ENCODE measurements around the gene CORO2B. TPM values are rescaled to one million over a fixed set of nuclear protein-coding genes. Genes with fewer than 3 reads are reported as not detected.

The CORO2B gene
- total RNA-seq, 1 donor, result 0.10 TPM

DNA sequence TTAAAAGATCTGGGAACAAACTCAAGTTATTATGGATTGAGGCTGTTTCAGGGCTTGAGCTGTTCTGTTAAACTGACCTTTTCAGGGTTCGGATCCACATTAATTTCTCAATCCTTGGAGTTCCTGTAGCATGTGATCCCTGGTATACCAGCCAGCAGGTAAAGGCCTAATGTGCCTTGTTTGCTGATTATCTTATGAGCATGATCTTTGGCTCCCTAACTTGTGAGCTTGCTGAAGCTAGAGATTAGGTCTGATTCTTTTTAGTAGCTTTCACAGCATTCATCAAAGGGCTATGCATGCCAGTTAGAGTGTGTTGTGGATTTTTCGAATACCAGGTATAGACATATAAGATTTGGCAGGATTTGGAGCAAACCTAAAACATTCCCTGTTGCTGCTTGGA is 10.3 kb downstream of the CORO2B start:
- Histone ChIP-seq H3K4me3 (ENCODE audit: low read length) (no peak overlapping the region), H3K4me1 (ENCODE audit: insufficient read depth, low read length) (no peaks in the 10 kb centered on the region), H3K9me3 (ENCODE audit: low read depth, low read length) (no peaks in the 10 kb centered on the region), H3K27me3 (ENCODE audit: insufficient read depth, low read length) (no peaks in the 10 kb centered on the region)

DNA sequence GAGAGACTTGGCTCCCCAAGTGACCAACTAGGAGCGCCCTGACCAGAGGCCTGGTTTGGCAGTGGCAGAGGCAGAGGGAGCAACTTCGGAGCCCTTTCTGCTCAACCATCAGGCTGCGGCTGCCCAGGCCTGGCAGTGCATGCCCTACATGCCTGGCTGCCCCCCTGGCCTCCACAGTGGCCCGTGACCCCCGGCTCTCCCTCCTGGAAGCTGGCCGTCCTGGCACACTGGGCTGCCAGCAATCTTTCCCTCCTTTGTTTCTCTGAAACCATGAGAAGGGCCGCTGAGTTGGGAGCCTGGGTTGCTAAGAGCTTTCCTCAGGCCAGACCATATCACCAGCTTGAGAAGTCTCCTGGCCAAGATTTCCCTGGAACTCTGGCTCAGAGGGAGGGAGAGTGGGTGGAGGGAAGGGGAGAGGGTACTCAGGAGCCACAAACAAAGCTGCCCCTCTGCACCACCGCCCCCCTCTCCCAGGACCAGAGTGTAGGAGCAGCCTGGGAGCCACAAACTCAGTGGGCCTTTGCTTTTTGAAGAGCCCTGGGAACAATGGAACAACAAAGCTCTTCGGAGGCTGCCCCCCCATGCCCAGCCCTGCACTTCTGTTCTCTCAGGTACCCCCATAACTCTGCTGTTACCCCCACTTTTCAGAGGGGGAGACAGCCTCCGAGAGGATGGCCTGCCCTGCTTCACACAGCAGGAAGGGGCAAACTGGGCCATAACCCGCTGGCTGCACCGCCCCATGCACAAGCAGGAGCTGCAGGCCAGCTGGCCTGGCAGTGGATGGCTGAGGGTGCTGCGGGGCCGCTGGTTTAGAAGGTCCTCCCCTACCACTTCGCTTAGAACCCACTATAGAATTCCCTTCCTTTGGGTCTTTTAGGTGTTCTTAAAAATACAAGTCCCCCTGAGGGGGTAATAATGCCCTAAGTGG is 11.3 kb downstream of the CORO2B start:
- Histone ChIP-seq H3K9me3 (ENCODE audit: low read depth, low read length) (no peaks in the 10 kb centered on the region), H3K4me1 (ENCODE audit: insufficient read depth, low read length) (no peaks in the 10 kb centered on the region), H3K4me3 (ENCODE audit: low read length) (no peak overlapping the region), H3K27me3 (ENCODE audit: insufficient read depth, low read length) (no peaks in the 10 kb centered on the region)

DNA sequence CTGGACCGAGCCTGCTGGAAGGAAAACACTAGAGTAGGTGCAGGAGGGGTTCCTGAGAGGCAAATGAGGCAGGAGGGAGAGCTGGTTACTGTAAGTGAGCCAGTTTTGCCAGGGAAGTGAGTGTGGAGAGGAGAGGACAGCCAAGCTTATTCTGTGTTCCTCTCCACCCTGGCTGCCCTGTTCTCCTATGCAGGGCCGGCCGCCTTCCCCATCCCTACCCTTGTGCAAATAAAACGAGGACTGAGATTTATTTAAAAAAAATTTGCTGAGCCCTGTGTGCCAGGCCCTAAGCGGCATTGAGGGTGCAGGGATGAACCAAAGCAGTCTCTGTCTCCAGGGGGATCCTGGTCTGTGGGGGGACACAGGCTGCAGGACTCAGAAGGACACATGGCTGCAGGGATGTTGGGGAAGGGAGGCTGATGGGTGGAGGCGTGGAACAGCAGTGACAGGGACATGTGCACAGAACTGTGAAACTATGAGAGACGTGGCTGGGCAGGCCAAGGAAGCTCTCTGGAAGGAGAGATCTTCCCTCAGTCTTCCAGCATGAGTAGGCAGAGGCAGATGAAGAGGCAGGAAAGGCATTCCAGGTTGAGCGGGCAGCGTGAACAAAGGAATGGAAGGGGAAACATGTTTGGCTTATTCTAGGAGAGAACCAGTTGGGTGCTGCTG is 12.1 kb downstream of the CORO2B start:
- Histone ChIP-seq H3K4me3 (ENCODE audit: low read length) (no peak overlapping the region), H3K27me3 (ENCODE audit: insufficient read depth, low read length) (no peaks in the 10 kb centered on the region), H3K4me1 (ENCODE audit: insufficient read depth, low read length) (no peaks in the 10 kb centered on the region), H3K9me3 (ENCODE audit: low read depth, low read length) (no peaks in the 10 kb centered on the region)

DNA sequence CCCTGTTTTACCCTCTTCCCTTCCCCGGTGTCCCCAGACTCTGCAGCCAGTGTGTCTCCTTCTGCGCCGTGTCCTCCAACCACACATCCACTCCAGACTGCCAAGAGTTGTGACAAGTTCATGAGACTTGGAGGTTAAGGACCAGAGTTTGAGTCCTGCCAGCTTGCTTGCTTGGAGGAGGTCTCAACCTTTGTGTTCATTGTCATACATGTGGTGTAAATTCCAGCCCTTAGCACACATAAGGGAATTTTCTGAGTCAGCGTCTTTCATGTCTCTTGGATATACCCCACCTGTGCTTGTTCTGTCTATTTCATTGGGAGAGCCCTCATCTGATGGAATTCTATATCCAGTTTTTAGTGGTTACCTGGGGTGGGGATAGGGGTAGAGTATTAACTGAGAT is 13.3 kb downstream of the CORO2B start:
- Histone ChIP-seq H3K9me3 (ENCODE audit: low read depth, low read length) (no peaks in the 10 kb centered on the region), H3K27me3 (ENCODE audit: insufficient read depth, low read length) (no peaks in the 10 kb centered on the region), H3K4me3 (ENCODE audit: low read length) (no peak overlapping the region), H3K4me1 (ENCODE audit: insufficient read depth, low read length) (no peaks in the 10 kb centered on the region)

DNA sequence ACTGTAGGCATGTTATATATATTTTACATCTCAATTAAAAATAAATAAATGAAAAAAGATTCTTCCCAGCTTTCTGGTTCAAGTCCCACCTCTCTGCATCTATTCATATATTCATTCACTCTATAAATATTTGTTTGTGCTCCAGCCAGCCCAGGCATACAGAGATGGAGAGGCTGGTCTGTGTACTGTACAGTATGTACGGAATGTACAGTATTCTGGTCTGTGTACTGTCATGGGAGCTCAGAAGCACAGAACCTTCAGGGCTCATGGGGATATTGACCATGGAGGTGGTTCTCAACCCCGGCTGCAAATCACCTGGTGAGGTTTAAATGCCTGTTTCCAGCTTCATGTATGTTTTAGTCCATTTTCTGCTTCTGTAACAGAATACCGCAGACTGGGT is 13.8 kb downstream of the CORO2B start:
- Histone ChIP-seq H3K9me3 (ENCODE audit: low read depth, low read length) (no peaks in the 10 kb centered on the region), H3K4me3 (ENCODE audit: low read length) (no peak overlapping the region), H3K4me1 (ENCODE audit: insufficient read depth, low read length) (no peaks in the 10 kb centered on the region)

DNA sequence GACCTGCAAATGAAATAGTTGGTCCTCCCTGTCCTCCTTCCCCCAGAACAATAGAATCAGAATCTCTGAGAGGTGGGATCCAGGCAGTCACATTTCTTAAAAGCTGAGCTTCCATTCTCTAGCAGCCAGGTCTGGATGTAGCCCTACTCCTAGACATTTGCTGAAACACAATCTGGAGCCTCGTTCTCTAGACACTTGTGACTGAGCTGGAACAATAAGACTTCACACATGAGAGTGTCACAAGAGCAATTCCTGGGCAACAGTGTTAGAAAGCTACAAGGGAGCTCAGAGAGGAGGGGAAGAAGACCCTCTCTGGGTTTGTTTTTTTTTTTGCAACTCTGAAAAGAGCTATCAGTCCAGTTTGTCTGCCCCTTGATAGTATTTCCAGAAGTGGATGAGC is 14.5 kb downstream of the CORO2B start:
- Histone ChIP-seq H3K27me3 (ENCODE audit: insufficient read depth, low read length) (no peaks in the 10 kb centered on the region), H3K4me3 (ENCODE audit: low read length) (no peak overlapping the region), H3K4me1 (ENCODE audit: insufficient read depth, low read length) (no peaks in the 10 kb centered on the region), H3K9me3 (ENCODE audit: low read depth, low read length) (no peaks in the 10 kb centered on the region)

More for the DNA sequence above, 13.8 kb downstream of the CORO2B start:
- H3K27me3 ChIP-seq (ENCODE audit: insufficient read depth, low read length), result no peaks in the 10 kb centered on the region

DNA sequence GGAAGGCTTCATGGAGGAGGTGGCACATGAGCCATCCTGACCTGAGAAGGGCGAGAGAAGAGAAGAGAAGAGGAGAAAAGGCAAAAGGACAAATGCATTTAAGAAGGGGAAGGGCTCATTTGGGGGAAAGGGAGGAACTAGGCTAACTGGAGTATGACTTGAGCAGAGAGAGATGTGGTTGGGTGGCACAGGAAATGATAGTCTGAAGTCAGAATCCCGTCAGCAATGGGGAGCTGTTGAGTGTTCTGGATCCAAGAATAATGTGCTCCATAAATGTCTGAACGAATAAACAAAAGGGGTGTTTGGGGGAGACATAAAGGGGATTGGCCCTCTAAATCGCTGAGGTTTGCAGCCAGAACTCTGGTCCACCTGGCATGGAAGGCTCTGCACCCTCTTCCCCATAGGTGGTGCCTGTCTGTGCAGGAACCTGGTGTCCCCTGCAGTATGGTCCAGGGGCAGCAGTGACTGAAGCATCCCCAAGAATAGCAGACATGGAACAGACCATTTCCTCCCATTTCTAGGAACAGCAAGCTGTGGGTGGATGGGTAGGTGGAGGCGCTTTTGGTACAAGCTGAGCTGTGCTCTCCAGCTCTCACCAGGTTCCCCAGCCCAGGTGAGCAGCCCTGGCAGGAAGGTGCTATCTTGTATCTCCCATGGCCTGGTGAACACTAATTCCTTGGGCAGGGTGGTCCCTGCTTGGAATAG is 15.2 kb downstream of the CORO2B start:
- no peaks in the 10 kb centered on the region for H3K27me3 ChIP-seq (ENCODE audit: insufficient read depth, low read length)
- H3K4me1 ChIP-seq (ENCODE audit: insufficient read depth, low read length), result no peaks in the 10 kb centered on the region
- no peak overlapping the region for H3K4me3 ChIP-seq (ENCODE audit: low read length)
- H3K9me3 ChIP-seq (ENCODE audit: low read depth, low read length), result no peaks in the 10 kb centered on the region

DNA sequence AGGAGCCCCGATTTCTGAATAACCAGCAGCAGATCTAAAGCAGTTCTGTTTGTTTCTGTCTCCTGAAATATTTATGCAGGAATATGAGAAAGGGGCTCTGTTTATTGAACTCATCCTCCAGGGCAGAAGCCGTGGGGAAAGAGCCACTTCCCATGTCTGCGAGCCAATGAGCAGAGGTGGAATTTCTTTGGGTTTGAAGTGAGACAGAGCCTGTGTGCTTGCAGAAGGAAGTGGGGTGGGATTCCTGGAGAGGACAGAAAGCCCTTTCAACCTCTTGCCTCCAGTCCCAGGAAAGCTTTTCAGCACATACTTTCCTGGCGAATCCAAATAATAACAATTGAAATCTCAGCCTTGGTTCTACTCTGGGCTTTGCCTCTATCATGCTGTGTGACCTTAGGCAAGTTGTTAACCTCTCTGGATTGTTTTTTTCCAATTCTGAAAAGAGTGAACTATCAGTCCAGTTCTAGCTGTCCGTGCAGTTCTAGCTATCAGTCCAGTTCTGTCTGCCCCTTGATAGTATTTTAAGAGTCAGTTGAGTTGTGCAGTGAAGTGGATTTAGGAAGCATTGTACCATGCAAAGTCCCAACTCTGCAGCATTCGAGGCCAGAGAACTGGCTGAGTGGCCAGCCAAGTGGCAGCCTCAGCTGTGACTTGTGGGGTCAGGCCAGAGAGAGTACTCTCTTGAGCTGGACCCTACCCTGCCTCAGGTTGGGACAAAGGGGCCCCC is 15.9 kb downstream of the CORO2B start:
- Histone ChIP-seq H3K9me3 (ENCODE audit: low read depth, low read length) (no peaks in the 10 kb centered on the region), H3K4me3 (ENCODE audit: low read length) (no peak overlapping the region), H3K4me1 (ENCODE audit: insufficient read depth, low read length) (no peaks in the 10 kb centered on the region), H3K27me3 (ENCODE audit: insufficient read depth, low read length) (no peaks in the 10 kb centered on the region)

DNA sequence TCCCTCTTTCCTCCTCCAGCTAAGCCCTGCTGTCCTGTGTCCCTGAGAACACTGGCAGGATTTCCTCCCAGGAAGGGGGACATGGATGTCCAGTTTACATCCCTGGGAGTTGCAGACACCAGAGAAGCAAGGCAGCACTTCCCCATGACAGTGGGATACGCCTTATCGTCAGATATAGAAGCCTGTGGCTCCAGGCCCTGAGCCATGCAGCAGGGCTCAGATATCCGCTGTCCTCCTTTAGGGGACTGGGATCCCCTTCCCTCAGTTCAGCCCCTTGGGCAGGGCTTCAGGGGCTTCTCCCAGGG is 16.4 kb downstream of the CORO2B start:
- no peak overlapping the region for H3K4me3 ChIP-seq (ENCODE audit: low read length)
- no peaks in the 10 kb centered on the region for H3K27me3 ChIP-seq (ENCODE audit: insufficient read depth, low read length)
- no peaks in the 10 kb centered on the region for H3K4me1 ChIP-seq (ENCODE audit: insufficient read depth, low read length)
- no peaks in the 10 kb centered on the region for H3K9me3 ChIP-seq (ENCODE audit: low read depth, low read length)

DNA sequence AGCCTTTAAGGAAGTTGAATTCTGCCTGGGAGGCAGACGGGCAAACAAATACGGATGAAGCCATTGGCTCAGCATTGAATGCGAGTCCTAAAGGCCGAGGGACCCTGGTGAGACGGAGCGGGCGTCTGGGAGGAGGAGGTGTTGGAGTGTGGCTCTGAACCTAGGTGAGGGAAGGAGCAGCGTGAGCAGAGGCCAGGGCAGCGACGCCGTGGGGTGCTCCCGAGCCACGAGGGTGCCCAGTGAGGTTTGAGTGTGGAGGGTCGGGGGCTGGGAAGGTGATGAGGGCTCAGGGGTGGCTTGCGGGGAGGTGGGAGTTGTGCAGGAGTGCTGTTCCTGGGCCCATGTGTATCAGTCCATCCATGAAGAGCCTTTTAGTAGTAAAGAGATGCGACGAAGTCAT is 17.0 kb downstream of the CORO2B start:
- Histone ChIP-seq H3K9me3 (ENCODE audit: low read depth, low read length) (no peaks in the 10 kb centered on the region), H3K4me1 (ENCODE audit: insufficient read depth, low read length) (no peaks in the 10 kb centered on the region), H3K4me3 (ENCODE audit: low read length) (no peak overlapping the region), H3K27me3 (ENCODE audit: insufficient read depth, low read length) (no peaks in the 10 kb centered on the region)

DNA sequence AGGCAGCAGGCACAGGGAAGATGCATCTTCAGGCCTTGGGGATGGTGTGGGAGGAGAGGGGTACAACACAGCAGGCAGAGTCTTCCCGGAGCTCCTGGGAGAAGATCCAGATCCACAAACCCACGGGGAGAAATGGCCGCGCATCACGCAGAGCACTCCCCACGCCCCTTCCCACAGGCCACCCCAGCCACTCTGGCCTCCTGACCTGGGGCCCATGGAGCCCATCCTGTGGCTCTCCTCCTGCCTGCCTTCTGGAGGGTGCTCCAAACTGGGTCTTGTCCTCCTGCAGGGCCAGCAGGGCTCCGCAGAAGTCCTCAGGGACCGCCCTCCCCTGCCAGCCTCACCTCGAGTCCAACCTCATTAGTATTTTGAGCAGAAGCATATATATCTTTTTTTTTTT is 17.9 kb downstream of the CORO2B start:
- H3K27me3 ChIP-seq (ENCODE audit: insufficient read depth, low read length), result no peaks in the 10 kb centered on the region
- H3K4me1 ChIP-seq (ENCODE audit: insufficient read depth, low read length), result no peaks in the 10 kb centered on the region
- H3K9me3 ChIP-seq (ENCODE audit: low read depth, low read length), result no peaks in the 10 kb centered on the region
- no peak overlapping the region for H3K4me3 ChIP-seq (ENCODE audit: low read length)

DNA sequence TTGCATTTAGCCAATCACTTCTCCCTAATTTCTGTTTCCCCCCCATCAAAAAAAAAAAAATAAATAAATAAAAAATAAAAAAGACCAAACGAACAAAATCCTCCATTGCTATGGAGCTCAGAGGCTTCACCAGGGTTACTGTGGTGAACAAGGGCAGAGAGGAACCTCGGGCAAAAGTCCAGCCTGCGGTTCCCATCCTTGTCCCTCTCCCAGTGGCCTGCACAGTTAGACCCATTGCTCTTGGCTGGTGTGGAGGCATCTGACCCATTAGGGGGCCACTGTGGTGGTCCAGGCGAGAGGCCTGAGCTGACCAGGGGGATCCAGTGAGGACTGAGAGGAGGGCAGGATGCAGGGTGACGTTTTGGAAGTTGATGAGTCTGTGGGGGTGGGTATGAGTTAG is 18.8 kb downstream of the CORO2B start:
- H3K4me1 ChIP-seq (ENCODE audit: insufficient read depth, low read length), result no peaks in the 10 kb centered on the region
- H3K4me3 ChIP-seq (ENCODE audit: low read length), result no peak overlapping the region
- no peaks in the 10 kb centered on the region for H3K27me3 ChIP-seq (ENCODE audit: insufficient read depth, low read length)
- no peaks in the 10 kb centered on the region for H3K9me3 ChIP-seq (ENCODE audit: low read depth, low read length)

DNA sequence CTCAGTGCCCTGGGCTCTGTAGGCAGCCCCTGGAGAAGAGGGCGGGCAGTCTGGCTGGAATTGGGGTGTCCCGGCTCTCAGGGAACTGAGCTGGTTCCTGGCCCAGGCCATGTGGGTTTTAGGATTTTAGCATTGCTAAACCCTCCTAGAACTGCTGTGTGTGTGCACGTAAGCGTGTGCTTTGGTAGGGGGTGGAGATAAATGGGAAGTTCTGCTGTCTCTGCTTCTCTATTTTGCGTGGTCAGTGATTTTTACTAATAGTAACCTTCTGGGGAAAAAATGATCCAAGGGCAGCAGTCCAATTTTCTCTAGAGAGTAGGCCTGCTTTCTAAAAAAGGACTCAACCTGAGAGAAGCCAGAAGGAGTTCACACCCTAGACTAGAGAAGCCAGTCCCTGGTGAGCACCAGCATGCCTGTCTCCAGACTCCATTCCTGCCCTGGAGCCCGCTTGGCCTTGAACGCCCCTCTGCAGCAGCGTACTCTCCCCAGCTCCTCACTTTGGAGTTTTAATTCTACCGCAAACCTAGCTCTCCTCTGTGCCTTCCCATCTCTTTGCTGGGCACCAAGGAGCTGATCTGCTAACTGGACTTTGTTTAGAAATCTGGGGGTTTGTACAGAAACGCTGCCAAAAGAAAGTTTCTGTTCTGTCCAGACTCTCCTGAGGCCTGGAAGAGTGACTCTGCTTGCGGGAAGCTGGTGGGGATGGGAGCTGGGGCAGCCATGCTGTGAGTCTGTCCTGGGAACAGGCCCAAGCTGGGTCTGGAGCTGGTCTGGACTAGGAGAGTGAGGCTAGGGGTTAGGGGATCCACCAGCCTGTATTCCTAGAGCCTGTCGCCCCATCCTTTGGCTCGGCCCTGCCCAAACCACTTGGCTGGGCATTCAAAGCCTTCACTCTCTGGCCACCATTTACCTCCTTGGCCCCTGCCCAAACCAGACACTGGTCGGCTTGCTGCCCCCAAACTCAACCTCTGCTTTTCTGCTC is 19.7 kb downstream of the CORO2B start:
- H3K27me3 ChIP-seq (ENCODE audit: insufficient read depth, low read length), result no peaks in the 10 kb centered on the region
- no peaks in the 10 kb centered on the region for H3K9me3 ChIP-seq (ENCODE audit: low read depth, low read length)
- no peaks in the 10 kb centered on the region for H3K4me1 ChIP-seq (ENCODE audit: insufficient read depth, low read length)
- no peak overlapping the region for H3K4me3 ChIP-seq (ENCODE audit: low read length)

DNA sequence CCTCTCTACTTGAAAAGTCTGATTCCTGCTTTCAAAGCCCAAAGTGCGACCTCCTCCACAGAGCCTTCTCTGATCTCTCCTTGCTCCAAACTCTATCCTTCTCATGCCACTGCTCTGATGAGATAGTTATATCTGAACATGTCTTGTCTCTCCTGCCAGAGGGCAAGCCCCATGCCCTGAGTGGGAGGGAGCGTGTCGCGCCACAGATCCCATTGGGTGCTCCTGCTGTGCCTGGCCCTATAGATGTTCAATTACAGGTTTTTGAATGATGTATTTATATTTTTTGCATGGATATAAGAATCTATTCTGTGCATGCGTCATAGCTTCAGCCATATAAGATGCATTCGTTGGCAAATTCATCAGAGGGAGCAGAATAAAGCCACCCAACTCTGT is 20.4 kb downstream of the CORO2B start:
- Histone ChIP-seq H3K27me3 (ENCODE audit: insufficient read depth, low read length) (no peaks in the 10 kb centered on the region), H3K9me3 (ENCODE audit: low read depth, low read length) (no peaks in the 10 kb centered on the region), H3K4me3 (ENCODE audit: low read length) (no peak overlapping the region), H3K4me1 (ENCODE audit: insufficient read depth, low read length) (no peaks in the 10 kb centered on the region)

Measured in mononuclear cell (primary cell).